Natural killer cell (primary cell): ENCODE measurements around the gene ATP8A1. TPM values are rescaled to one million over a fixed set of nuclear protein-coding genes. Genes with fewer than 3 reads are reported as not detected.
"Not testable (repeated sequence)": the region's sequence is repeated elsewhere in the genome, so short reads cannot be mapped to it uniquely, and the experiment has no call there.

ENCODE experiments used
- ATAC-seq, 3 donors: fragments of 150-1000 bp in 2 of 3; fragments of 200-7000 bp in 1 of 3; cut with Tn5 transposase; 1 replicate in 1 of 3; 2 replicates in 2 of 3; pipeline ENCODE4 v1.10.0; 2021; ENCODE audit warnings: mild to moderate bottlenecking in 2 of 3, moderate library complexity in 2 of 3
- DNase-seq, 2 donors: peaks; one replicate each; pipeline versions ENCODE4 v3.0.0 to v3.0.0-alpha.2; 2013 to 2021; ENCODE audit warnings: mixed read lengths in 1 of 2
- H3K27ac ChIP-seq: one replicate; pipeline ENCODE4 v1.5.1; 2013; ENCODE audit warnings: mild to moderate bottlenecking, low read length
- H3K27me3 ChIP-seq: one replicate; pipeline ENCODE4 v1.6.1; 2013; ENCODE audit warnings: low read length; ENCODE audit not compliant: control insufficient read depth, insufficient read depth
- H3K36me3 ChIP-seq: one replicate; pipeline ENCODE4 v1.6.1; 2013; ENCODE audit warnings: low read length; ENCODE audit not compliant: control insufficient read depth, insufficient read depth
- H3K4me1 ChIP-seq: one replicate; pipeline ENCODE4 v1.6.1; 2013; ENCODE audit warnings: low read length; ENCODE audit not compliant: control insufficient read depth, insufficient read depth
- H3K4me3 ChIP-seq: one replicate; pipeline ENCODE4 v1.5.1; 2013; ENCODE audit warnings: low read length
- H3K9me3 ChIP-seq: one replicate; pipeline ENCODE4 v1.6.1; 2013; ENCODE audit warnings: low read length; ENCODE audit not compliant: control insufficient read depth, insufficient read depth
- H3K27ac Mint-ChIP-seq, 2 donors: one replicate each; pipeline ENCODE4 v1.8.0; 2022; ENCODE audit warnings: mild to moderate bottlenecking in 2 of 2, mixed read lengths in 2 of 2, moderate library complexity in 1 of 2
- H3K27me3 Mint-ChIP-seq, 2 donors: one replicate each; pipeline ENCODE4 v1.8.0; 2022; ENCODE audit warnings: low read depth in 2 of 2, mixed read lengths in 2 of 2
- H3K36me3 Mint-ChIP-seq: one replicate; pipeline ENCODE4 v1.8.0; 2022; ENCODE audit warnings: mixed read lengths
- H3K4me1 Mint-ChIP-seq, 2 donors: one replicate each; pipeline ENCODE4 v1.8.0; 2022; ENCODE audit warnings: mixed read lengths in 2 of 2
- H3K4me3 Mint-ChIP-seq: one replicate; pipeline ENCODE4 v1.8.0; 2022; ENCODE audit warnings: mild to moderate bottlenecking, moderate library complexity, mixed read lengths
- H3K9me3 Mint-ChIP-seq, 2 donors: one replicate each; pipeline ENCODE4 v1.8.0; 2022; ENCODE audit warnings: mixed read lengths in 2 of 2
- WGBS: methylation state at CpG from one replicate; pipeline ENCODE4 v1.1.7; 2013; ENCODE audit warnings: missing lambda C conversion rate; ENCODE audit not compliant: insufficient coverage; 5-methylcytosine and 5-hydroxymethylcytosine counted together
- intact Hi-C: fragments of 100-400 bp; cut with micrococcal nuclease; formaldehyde crosslinking; loops from one replicate; pipeline ENCODE4 v1.14.2; 2022
- total RNA-seq, 4 donors: library from RNA; stranded (reverse); fragments of 120-200 nt in 1 of 4; gene quantifications; one replicate each; pipeline versions ENCODE4 v1.2.3 to v1.2.4, GENCODE V29; 2013 to 2022
- TF ChIP-seq, protein P1 (sequence below): fragments of 200-600 bp; IDR thresholded peaks from one replicate; pipeline ENCODE4 v1.8.0; 2022; ENCODE audit warnings: antibody characterized with exemption

Gene ATP8A1
- total RNA-seq, 3 donors from 2014 or later (not counting 1 experiment from before 2014, with no cell fraction given) = 84.8 to 156 (median 147) TPM

- no peaks in the 10 kb centered on the region for H3K27me3 ChIP-seq
- H3K27ac ChIP-seq = peak overlapping the region; percentile 54
- H3K9me3 ChIP-seq = peaks cover 3% of the 10 kb centered on the region
- no peak for DNase-seq
- no peaks in the 10 kb centered on the region for H3K36me3 ChIP-seq
- H3K9me3 Mint-ChIP-seq = peaks cover 0 to 4% of the 10 kb centered on the region in 2 donors
- 75% methylated on average over 2 of the region's 2 CpGs for WGBS
- TF ChIP-seq, protein P1, sequence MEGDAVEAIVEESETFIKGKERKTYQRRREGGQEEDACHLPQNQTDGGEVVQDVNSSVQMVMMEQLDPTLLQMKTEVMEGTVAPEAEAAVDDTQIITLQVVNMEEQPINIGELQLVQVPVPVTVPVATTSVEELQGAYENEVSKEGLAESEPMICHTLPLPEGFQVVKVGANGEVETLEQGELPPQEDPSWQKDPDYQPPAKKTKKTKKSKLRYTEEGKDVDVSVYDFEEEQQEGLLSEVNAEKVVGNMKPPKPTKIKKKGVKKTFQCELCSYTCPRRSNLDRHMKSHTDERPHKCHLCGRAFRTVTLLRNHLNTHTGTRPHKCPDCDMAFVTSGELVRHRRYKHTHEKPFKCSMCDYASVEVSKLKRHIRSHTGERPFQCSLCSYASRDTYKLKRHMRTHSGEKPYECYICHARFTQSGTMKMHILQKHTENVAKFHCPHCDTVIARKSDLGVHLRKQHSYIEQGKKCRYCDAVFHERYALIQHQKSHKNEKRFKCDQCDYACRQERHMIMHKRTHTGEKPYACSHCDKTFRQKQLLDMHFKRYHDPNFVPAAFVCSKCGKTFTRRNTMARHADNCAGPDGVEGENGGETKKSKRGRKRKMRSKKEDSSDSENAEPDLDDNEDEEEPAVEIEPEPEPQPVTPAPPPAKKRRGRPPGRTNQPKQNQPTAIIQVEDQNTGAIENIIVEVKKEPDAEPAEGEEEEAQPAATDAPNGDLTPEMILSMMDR = no peak
- ATAC-seq = no peak
- peak overlapping the region; percentile 87 for H3K4me3 Mint-ChIP-seq
- H3K4me1 Mint-ChIP-seq = peaks cover 61 to 76% of the 10 kb centered on the region in 2 donors
- intact Hi-C loops = no loop called here
- H3K27ac Mint-ChIP-seq = peak overlapping the region; percentile 74 to 95
- H3K4me1 ChIP-seq = peaks cover 25% of the 10 kb centered on the region
- H3K27me3 Mint-ChIP-seq = no peaks in the 10 kb centered on the region
- H3K36me3 Mint-ChIP-seq = peaks cover 8% of the 10 kb centered on the region
- peak overlapping the region; percentile 97 for H3K4me3 ChIP-seq
Measured at GRCh38 chr4:42654631-42655268, 2.2 kb downstream of the ATP8A1 start.

DNA sequence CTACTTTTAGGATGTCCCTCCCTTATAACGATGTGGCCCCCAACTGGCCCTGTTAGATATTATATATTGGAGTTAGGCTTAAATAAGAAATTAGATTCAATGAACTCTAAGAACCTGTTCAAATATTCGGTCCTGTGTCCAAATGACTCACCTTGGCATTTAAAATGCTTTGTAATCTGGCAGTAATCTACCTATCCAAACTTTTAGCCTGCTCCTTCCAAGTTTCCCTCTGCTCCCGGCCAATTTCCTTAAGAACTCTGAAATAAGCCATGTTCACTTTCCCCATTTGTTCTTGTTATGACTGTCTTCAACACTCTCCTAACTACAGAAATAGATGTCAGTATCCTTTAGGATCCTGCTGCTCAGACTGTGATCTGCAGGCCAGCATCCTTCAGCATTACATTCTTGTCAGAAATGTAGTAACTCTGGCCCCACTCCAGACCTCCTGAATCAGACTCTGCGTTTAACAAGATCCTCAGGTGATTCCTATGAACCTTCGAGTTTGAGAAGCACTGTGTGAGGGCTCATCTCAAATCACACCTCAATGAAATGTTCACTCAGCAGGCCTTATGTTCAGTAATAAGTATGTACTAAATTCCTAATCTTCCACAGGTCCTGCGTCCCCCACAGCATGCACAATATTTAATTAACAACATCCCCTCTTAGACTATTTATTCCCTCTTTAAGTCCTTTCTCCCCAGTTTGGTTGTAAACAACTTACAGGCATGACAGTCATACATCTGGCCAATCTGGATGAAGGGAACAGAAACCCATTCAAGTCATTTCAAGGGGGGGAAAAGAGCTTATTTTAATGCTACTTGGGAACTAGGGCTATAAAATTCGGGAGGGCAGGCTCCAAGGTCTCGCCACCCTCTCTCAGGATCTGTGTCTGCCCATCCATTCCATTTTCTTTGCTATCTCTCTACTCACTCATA is 3.0 kb downstream of the ATP8A1 start:
- peaks cover 67 to 75% of the 10 kb centered on the region in 2 donors for H3K4me1 Mint-ChIP-seq
- no peaks in the 10 kb centered on the region for H3K27me3 Mint-ChIP-seq
- TF ChIP-seq, protein P1 = no peak
- intact Hi-C loops = no loop called here
- peaks cover 25% of the 10 kb centered on the region for H3K4me1 ChIP-seq
- H3K36me3 ChIP-seq = no peaks in the 10 kb centered on the region
- no peak for DNase-seq
- 90% methylated on average over 7 of the region's 8 CpGs for WGBS
- H3K27ac ChIP-seq = no peak overlapping the region
- peak overlapping the region; percentile 74 to 95 for H3K27ac Mint-ChIP-seq
- ATAC-seq = no peak
- peaks cover 3% of the 10 kb centered on the region for H3K9me3 ChIP-seq
- H3K27me3 ChIP-seq = no peaks in the 10 kb centered on the region
- H3K4me3 Mint-ChIP-seq = peak overlapping the region; percentile 87
- H3K9me3 Mint-ChIP-seq = peaks cover 0 to 4% of the 10 kb centered on the region in 2 donors
- no peak overlapping the region for H3K4me3 ChIP-seq
- H3K36me3 Mint-ChIP-seq = peaks cover 8% of the 10 kb centered on the region

GRCh38 chr4:42652529-42653231 is 4.2 kb downstream of the ATP8A1 start:
- H3K36me3 ChIP-seq, DNase-seq, H3K4me3 ChIP-seq, H3K36me3 Mint-ChIP-seq, H3K9me3 ChIP-seq, ATAC-seq, H3K27me3 Mint-ChIP-seq, intact Hi-C loops, H3K27ac ChIP-seq, H3K27me3 ChIP-seq, H3K4me3 Mint-ChIP-seq, H3K9me3 Mint-ChIP-seq: not testable (repeated sequence)
- 98% methylated on average over 10 of the region's 10 CpGs for WGBS
- peaks cover 20% of the 10 kb centered on the region for H3K4me1 ChIP-seq
- peaks cover 63 to 65% of the 10 kb centered on the region in 2 donors for H3K4me1 Mint-ChIP-seq
- peak overlapping the region; percentile 74 to 95 for H3K27ac Mint-ChIP-seq
